Upper lobe of left lung (tissue), 4 donors: ENCODE results near the gene MPHOSPH8.
"Not testable (repeated sequence)": the region's sequence is repeated elsewhere in the genome, so short reads cannot be mapped to it uniquely, and the experiment has no call there.

ENCODE experiments used
- CTCF ChIP-seq, 6 experiments: fragments of 450-650 bp in 4 of 6; fragments of 200-600 bp in 2 of 6; sonication (generic) in 2 of 6; IDR thresholded peaks; one replicate each; pipeline ENCODE4 v1.5.1; 2016 to 2019; ENCODE audit warnings: antibody characterized with exemption in 6 of 6
- EP300 ChIP-seq, 4 donors: sonication (generic); formaldehyde crosslinking; IDR thresholded peaks; one replicate each; pipeline ENCODE4 v1.5.1; 2017; ENCODE audit warnings: antibody characterized with exemption in 4 of 4, control low read depth in 2 of 4
- POLR2A ChIP-seq, 4 donors: fragments of 450-650 bp; IDR thresholded peaks; one replicate each; pipeline ENCODE4 v1.5.1; 2016 to 2017; ENCODE audit warnings: antibody characterized with exemption in 4 of 4, mild to moderate bottlenecking in 2 of 4
- POLR2AphosphoS5 ChIP-seq, 2 donors: sonication (generic); formaldehyde crosslinking; IDR thresholded peaks; one replicate each; pipeline ENCODE4 v1.5.1; 2017; ENCODE audit warnings: antibody characterized with exemption in 2 of 2

DNA sequence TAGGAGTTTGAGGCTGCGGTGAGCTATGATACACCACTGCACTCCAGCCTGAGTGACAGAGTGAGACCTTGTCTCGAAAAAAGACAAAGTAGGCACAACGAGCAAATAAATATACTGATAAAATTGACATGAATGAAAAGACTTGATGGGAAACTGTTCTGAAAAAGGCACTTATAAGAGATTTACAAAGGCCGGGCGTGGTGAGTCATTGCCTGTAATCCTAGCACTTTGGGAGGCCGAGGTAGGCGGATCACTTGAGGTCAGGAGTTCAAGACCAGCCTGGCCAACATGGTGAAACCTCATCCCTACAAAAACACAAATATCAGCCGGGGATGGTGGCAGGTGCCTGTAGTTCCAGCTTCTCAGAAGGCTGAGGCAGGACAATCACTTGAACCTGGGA lies 58.0 kb downstream of the MPHOSPH8 start:
- not testable (repeated sequence) for TF ChIP-seq POLR2AphosphoS5, CTCF, POLR2A, EP300 (IDR thresholded peaks at IDR 0.05)
